HEK293 (cell line): ENCODE results near the gene ICAM4.
A peak's percentile ranks its signal among the peaks of the same experiment; 100 is the strongest.

ENCODE experiments used
- BCL11A ChIP-seq: fragments of 450-650 bp; formaldehyde crosslinking; IDR thresholded peaks from 2 replicates; pipeline ENCODE4 v1.5.1; 2016; ENCODE audit warnings: low read depth, missing biosample characterization, missing genetic modification characterization
- CTCF ChIP-seq: fragments of 450-650 bp; formaldehyde crosslinking; IDR thresholded peaks from 2 replicates; pipeline ENCODE4 v1.5.1; 2016; ENCODE audit warnings: missing biosample characterization, missing genetic modification characterization
- INSM2 ChIP-seq: fragments of 450-650 bp; formaldehyde crosslinking; IDR thresholded peaks from 2 replicates; pipeline ENCODE4 v1.5.1; 2016; ENCODE audit warnings: missing biosample characterization, missing genetic modification characterization
- PATZ1 ChIP-seq: fragments of 450-650 bp; formaldehyde crosslinking; IDR thresholded peaks from 2 replicates; pipeline ENCODE4 v1.5.1; 2016; ENCODE audit warnings: missing biosample characterization, missing genetic modification characterization
- SP2 ChIP-seq: fragments of 450-650 bp; formaldehyde crosslinking; IDR thresholded peaks from 2 replicates; pipeline ENCODE4 v1.5.1; 2016; ENCODE audit warnings: missing biosample characterization, missing genetic modification characterization
- TRIM28 ChIP-seq: IDR thresholded peaks from 2 replicates; pipeline ENCODE4 v1.6.1; 2011; ENCODE audit warnings: low read length, control low read depth, borderline replicate concordance
- ZNF10 ChIP-seq: fragments of 450-650 bp; formaldehyde crosslinking; IDR thresholded peaks from 2 replicates; pipeline ENCODE4 v1.5.1; 2017; ENCODE audit warnings: missing biosample characterization, missing genetic modification characterization
- ZNF174 ChIP-seq: fragments of 450-650 bp; formaldehyde crosslinking; IDR thresholded peaks from 2 replicates; pipeline ENCODE4 v1.5.0; 2017; ENCODE audit warnings: missing biosample characterization, mild to moderate bottlenecking, missing genetic modification characterization
- ZNF302 ChIP-seq: fragments of 450-650 bp; formaldehyde crosslinking; IDR thresholded peaks from 2 replicates; pipeline ENCODE4 v1.5.1; 2016; ENCODE audit warnings: missing biosample characterization, missing genetic modification characterization, low read depth
- ZNF423 ChIP-seq: fragments of 450-650 bp; formaldehyde crosslinking; IDR thresholded peaks from 2 replicates; pipeline ENCODE4 v1.5.1; 2016; ENCODE audit warnings: missing biosample characterization, missing genetic modification characterization
- ZNF558 ChIP-seq: fragments of 450-650 bp; formaldehyde crosslinking; IDR thresholded peaks from 2 replicates; pipeline ENCODE4 v1.5.1; 2016; ENCODE audit warnings: missing biosample characterization, missing genetic modification characterization
- ZNF561 ChIP-seq: fragments of 450-650 bp; IDR thresholded peaks from 2 replicates; pipeline ENCODE4 v1.5.1; 2018; ENCODE audit warnings: missing biosample characterization, missing genetic modification characterization, borderline replicate concordance
- ZNF626 ChIP-seq: fragments of 450-650 bp; sonication (Bioruptor Pico); formaldehyde crosslinking; IDR thresholded peaks from 2 replicates; pipeline ENCODE4 v1.5.1; 2018; ENCODE audit warnings: missing biosample characterization, missing genetic modification characterization, inconsistent platforms
- ZNF660 ChIP-seq: fragments of 450-650 bp; IDR thresholded peaks from 2 replicates; pipeline ENCODE4 v1.5.1; 2018; ENCODE audit warnings: missing biosample characterization, mild to moderate bottlenecking, missing genetic modification characterization
- ZNF76 ChIP-seq: fragments of 450-650 bp; formaldehyde crosslinking; IDR thresholded peaks from 2 replicates; pipeline ENCODE4; 2016; ENCODE audit warnings: low read depth, missing biosample characterization, missing genetic modification characterization, borderline replicate concordance
- ZNF843 ChIP-seq: fragments of 450-650 bp; formaldehyde crosslinking; IDR thresholded peaks from 2 replicates; pipeline ENCODE4 v1.5.1; 2016; ENCODE audit warnings: missing biosample characterization, missing genetic modification characterization
- TF ChIP-seq, protein P1 (sequence below): fragments of 450-650 bp; formaldehyde crosslinking; IDR thresholded peaks from 2 replicates; pipeline ENCODE4 v1.5.1; 2016; ENCODE audit warnings: missing biosample characterization, missing genetic modification characterization
- TF ChIP-seq, protein P2 (sequence below): fragments of 450-650 bp; formaldehyde crosslinking; conservative IDR thresholded peaks from 2 replicates; pipeline ENCODE4 v1.5.1; 2016; ENCODE audit warnings: low read depth, missing biosample characterization, missing genetic modification characterization
- TF ChIP-seq, protein P3 (sequence below): fragments of 450-650 bp; formaldehyde crosslinking; IDR thresholded peaks from 2 replicates; pipeline ENCODE4 v1.5.1; 2016; ENCODE audit warnings: missing biosample characterization, missing genetic modification characterization, low read depth
- TF ChIP-seq, protein P4 (sequence below): fragments of 450-650 bp; formaldehyde crosslinking; IDR thresholded peaks from 2 replicates; pipeline ENCODE4 v1.5.1; 2016; ENCODE audit warnings: missing biosample characterization, missing genetic modification characterization
- TF ChIP-seq, protein P5 (sequence below): fragments of 450-650 bp; formaldehyde crosslinking; IDR thresholded peaks from 2 replicates; pipeline ENCODE4 v1.5.1; 2016; ENCODE audit warnings: missing biosample characterization, missing genetic modification characterization

The ICAM4 gene

GRCh38 chr19:10289167-10289835 is 2.5 kb downstream of the ICAM4 start (continued):
- TF ChIP-seq CTCF (no peak), ZNF423 (peak; percentile 54), ZNF561 (tag by site-specific recombination) (peak; percentile 50; the same call in 1 of the 2 replicates), ZNF302 (tag by site-specific recombination) (no peak), ZNF10 (tag by site-specific recombination) (no peak), SP2 (tag by site-specific recombination) (peak; percentile 75), BCL11A (tag by site-specific recombination) (no peak), ZNF174 (tag by site-specific recombination) (no peak), ZNF660 (0 out of 2 replicates have a peak, but pooled peaks have one; percentile 13), INSM2 (tag by site-specific recombination) (0 out of 2 replicates have a peak, but pooled peaks have one; percentile 31), ZNF843 (no peak; the same call in 1 of the 2 replicates), PATZ1 (peak; percentile 51; the same call in 1 of the 2 replicates), ZNF558 (tag by site-specific recombination) (no peak), TRIM28 (no peak), ZNF76 (peak; percentile 88), ZNF626 (tag by site-specific recombination) (no peak)
- TF ChIP-seq, protein P1, sequence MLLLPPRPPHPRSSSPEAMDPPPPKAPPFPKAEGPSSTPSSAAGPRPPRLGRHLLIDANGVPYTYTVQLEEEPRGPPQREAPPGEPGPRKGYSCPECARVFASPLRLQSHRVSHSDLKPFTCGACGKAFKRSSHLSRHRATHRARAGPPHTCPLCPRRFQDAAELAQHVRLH = no peak
- TF ChIP-seq, protein P2, sequence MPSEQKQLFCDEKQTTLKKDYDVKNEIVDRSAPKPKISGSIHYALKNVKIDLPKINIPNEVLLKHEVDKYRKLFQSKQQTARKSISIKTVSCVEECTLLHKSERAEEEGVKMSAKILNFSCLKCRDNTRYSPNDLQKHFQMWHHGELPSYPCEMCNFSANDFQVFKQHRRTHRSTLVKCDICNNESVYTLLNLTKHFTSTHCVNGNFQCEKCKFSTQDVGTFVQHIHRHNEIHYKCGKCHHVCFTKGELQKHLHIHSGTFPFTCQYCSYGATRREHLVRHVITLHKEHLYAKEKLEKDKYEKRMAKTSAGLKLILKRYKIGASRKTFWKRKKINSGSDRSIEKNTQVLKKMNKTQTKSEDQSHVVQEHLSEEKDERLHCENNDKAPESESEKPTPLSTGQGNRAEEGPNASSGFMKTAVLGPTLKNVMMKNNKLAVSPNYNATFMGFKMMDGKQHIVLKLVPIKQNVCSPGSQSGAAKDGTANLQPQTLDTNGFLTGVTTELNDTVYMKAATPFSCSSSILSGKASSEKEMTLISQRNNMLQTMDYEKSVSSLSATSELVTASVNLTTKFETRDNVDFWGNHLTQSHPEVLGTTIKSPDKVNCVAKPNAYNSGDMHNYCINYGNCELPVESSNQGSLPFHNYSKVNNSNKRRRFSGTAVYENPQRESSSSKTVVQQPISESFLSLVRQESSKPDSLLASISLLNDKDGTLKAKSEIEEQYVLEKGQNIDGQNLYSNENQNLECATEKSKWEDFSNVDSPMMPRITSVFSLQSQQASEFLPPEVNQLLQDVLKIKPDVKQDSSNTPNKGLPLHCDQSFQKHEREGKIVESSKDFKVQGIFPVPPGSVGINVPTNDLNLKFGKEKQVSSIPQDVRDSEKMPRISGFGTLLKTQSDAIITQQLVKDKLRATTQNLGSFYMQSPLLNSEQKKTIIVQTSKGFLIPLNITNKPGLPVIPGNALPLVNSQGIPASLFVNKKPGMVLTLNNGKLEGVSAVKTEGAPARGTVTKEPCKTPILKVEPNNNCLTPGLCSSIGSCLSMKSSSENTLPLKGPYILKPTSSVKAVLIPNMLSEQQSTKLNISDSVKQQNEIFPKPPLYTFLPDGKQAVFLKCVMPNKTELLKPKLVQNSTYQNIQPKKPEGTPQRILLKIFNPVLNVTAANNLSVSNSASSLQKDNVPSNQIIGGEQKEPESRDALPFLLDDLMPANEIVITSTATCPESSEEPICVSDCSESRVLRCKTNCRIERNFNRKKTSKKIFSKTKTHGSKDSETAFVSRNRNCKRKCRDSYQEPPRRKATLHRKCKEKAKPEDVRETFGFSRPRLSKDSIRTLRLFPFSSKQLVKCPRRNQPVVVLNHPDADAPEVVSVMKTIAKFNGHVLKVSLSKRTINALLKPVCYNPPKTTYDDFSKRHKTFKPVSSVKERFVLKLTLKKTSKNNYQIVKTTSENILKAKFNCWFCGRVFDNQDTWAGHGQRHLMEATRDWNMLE (tag by site-specific recombination) = no peak
- TF ChIP-seq, protein P3, sequence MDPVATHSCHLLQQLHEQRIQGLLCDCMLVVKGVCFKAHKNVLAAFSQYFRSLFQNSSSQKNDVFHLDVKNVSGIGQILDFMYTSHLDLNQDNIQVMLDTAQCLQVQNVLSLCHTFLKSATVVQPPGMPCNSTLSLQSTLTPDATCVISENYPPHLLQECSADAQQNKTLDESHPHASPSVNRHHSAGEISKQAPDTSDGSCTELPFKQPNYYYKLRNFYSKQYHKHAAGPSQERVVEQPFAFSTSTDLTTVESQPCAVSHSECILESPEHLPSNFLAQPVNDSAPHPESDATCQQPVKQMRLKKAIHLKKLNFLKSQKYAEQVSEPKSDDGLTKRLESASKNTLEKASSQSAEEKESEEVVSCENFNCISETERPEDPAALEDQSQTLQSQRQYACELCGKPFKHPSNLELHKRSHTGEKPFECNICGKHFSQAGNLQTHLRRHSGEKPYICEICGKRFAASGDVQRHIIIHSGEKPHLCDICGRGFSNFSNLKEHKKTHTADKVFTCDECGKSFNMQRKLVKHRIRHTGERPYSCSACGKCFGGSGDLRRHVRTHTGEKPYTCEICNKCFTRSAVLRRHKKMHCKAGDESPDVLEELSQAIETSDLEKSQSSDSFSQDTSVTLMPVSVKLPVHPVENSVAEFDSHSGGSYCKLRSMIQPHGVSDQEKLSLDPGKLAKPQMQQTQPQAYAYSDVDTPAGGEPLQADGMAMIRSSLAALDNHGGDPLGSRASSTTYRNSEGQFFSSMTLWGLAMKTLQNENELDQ (tag by site-specific recombination) = no peak
- TF ChIP-seq, protein P4, sequence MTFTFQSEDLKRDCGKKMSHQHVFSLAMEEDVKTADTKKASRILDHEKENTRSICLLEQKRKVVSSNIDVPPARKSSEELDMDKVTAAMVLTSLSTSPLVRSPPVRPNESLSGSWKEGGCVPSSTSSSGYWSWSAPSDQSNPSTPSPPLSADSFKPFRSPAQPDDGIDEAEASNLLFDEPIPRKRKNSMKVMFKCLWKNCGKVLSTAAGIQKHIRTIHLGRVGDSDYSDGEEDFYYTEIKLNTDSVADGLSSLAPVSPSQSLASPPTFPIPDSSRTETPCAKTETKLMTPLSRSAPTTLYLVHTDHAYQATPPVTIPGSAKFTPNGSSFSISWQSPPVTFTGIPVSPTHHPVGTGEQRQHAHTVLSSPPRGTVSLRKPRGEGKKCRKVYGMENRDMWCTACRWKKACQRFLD (tag by site-specific recombination) = no peak
- TF ChIP-seq, protein P5, sequence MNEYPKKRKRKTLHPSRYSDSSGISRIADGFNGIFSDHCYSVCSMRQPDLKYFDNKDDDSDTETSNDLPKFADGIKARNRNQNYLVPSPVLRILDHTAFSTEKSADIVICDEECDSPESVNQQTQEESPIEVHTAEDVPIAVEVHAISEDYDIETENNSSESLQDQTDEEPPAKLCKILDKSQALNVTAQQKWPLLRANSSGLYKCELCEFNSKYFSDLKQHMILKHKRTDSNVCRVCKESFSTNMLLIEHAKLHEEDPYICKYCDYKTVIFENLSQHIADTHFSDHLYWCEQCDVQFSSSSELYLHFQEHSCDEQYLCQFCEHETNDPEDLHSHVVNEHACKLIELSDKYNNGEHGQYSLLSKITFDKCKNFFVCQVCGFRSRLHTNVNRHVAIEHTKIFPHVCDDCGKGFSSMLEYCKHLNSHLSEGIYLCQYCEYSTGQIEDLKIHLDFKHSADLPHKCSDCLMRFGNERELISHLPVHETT (tag by site-specific recombination) = no peak
